HG02884 (cell line): ENCODE measurements around the gene GINS2.

Experiments used
- ATAC-seq: cut with Tn5 transposase; IDR thresholded peaks from one replicate; pipeline ENCODE4 v1.9.1; 2021; ENCODE audit warnings: mild to moderate bottlenecking, moderate library complexity; ENCODE audit not compliant: unreplicated experiment

The GINS2 gene

GRCh38 chr16:85670840-85671239 is 17.9 kb downstream of the GINS2 start:
- no peak for ATAC-seq

- no peak for ATAC-seq
Measured at GRCh38 chr16:85668676-85669424, 19.9 kb downstream of the GINS2 start.

GRCh38 chr16:85667841-85668413 is 20.8 kb downstream of the GINS2 start:
- no peak for ATAC-seq

GRCh38 chr16:85667261-85667660 is 21.5 kb downstream of the GINS2 start:
- no peak for ATAC-seq

- no peak for ATAC-seq
Measured at GRCh38 chr16:85665929-85666328, 22.8 kb downstream of the GINS2 start.

GRCh38 chr16:85665373-85665740 is 23.4 kb downstream of the GINS2 start:
- ATAC-seq = no peak

- no peak for ATAC-seq
Measured at GRCh38 chr16:85664580-85665372, 24.0 kb downstream of the GINS2 start.

- no peak for ATAC-seq
Measured at GRCh38 chr16:85663891-85664321, 24.8 kb downstream of the GINS2 start.

- no peak for ATAC-seq
Measured at GRCh38 chr16:85662976-85663830, 25.6 kb downstream of the GINS2 start.

GRCh38 chr16:85662482-85662812 is 26.3 kb downstream of the GINS2 start:
- no peak for ATAC-seq

GRCh38 chr16:85661740-85662481 is 26.8 kb downstream of the GINS2 start:
- no peak for ATAC-seq

- ATAC-seq = no peak
Measured at GRCh38 chr16:85660843-85661739, 27.7 kb downstream of the GINS2 start.

GRCh38 chr16:85659805-85660511 is 28.8 kb downstream of the GINS2 start:
- ATAC-seq = no peak

GRCh38 chr16:85659336-85659735 is 29.4 kb downstream of the GINS2 start:
- ATAC-seq = no peak

GRCh38 chr16:85658504-85659326 is 30.0 kb downstream of the GINS2 start:
- no peak for ATAC-seq

- ATAC-seq = no peak
Measured at GRCh38 chr16:85657996-85658395, 30.8 kb downstream of the GINS2 start.

GRCh38 chr16:85657267-85657650 is 31.5 kb downstream of the GINS2 start:
- ATAC-seq = no peak
